ENCODE measurements around the gene MYBPC2. TPM values are rescaled to one million over a fixed set of nuclear protein-coding genes. Genes with fewer than 3 reads are reported as not detected.
A peak's percentile ranks its signal among the peaks of the same experiment; 100 is the strongest.

The MYBPC2 gene
- total RNA-seq, 1 experiment from 2014 or later = not detected

- Histone ChIP-seq H3F3A (ENCODE audit: low read length, unreplicated experiment) (no peaks in the 10 kb centered on the region), H3K4me2 (ENCODE audit: low read length) (no peak overlapping the region), H4K20me1 (ENCODE audit: low read length) (peaks cover 21% of the 10 kb centered on the region), H2AFZ (ENCODE audit: low read length) (no peak overlapping the region), H3K9me3 (ENCODE audit: low read length) (peaks cover 7% of the 10 kb centered on the region), H3K79me2 (ENCODE audit: low read length) (peaks cover 31% of the 10 kb centered on the region), H3K27ac (ENCODE audit: low read length) (no peak overlapping the region), H3K4me3 (ENCODE audit: low read length) (no peak overlapping the region), H3K9me2 (replicated peaks; ENCODE audit: low read length) (no peaks in the 10 kb centered on the region), H3K4me1 (ENCODE audit: insufficient read depth, low read length) (peaks cover 8% of the 10 kb centered on the region), H3K9ac (ENCODE audit: low read length) (no peak overlapping the region), H3K36me3 (ENCODE audit: low read depth, low read length) (peaks cover 59% of the 10 kb centered on the region), H3K27me3 (ENCODE audit: low read length) (no peaks in the 10 kb centered on the region)
- POLR2A ChIA-PET (ENCODE audit: unreplicated experiment) = no interaction called here
- CTCF ChIA-PET = no interaction called here
- TF ChIP-seq, protein P1, sequence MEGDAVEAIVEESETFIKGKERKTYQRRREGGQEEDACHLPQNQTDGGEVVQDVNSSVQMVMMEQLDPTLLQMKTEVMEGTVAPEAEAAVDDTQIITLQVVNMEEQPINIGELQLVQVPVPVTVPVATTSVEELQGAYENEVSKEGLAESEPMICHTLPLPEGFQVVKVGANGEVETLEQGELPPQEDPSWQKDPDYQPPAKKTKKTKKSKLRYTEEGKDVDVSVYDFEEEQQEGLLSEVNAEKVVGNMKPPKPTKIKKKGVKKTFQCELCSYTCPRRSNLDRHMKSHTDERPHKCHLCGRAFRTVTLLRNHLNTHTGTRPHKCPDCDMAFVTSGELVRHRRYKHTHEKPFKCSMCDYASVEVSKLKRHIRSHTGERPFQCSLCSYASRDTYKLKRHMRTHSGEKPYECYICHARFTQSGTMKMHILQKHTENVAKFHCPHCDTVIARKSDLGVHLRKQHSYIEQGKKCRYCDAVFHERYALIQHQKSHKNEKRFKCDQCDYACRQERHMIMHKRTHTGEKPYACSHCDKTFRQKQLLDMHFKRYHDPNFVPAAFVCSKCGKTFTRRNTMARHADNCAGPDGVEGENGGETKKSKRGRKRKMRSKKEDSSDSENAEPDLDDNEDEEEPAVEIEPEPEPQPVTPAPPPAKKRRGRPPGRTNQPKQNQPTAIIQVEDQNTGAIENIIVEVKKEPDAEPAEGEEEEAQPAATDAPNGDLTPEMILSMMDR (conservative IDR thresholded peaks at IDR 0.05; ENCODE audit: low read depth, low read length) = no peak
- no peak for TF ChIP-seq EZH2phosphoT487 (IDR thresholded peaks at IDR 0.05; ENCODE audit: borderline replicate concordance, low read length)
- TF ChIP-seq EZH2 (IDR thresholded peaks at IDR 0.05; ENCODE audit: low read length, unreplicated experiment) = no peak
- ATAC-seq = no peak
- BruUV-seq (replicated peaks) = no TSS peak
- no peak for DNase-seq
- intact Hi-C loops (cut with micrococcal nuclease) = no loop called here
Measured at GRCh38 chr19:50481351-50482149, 48.9 kb downstream of the MYBPC2 start.

GRCh38 chr19:50482271-50482855, 49.7 kb downstream of the MYBPC2 start:
- H2AFZ ChIP-seq (ENCODE audit: low read length) = no peak overlapping the region
- H3K36me3 ChIP-seq (ENCODE audit: low read depth, low read length) = peaks cover 61% of the 10 kb centered on the region
- CTCF ChIA-PET = interaction anchor here (0.5 kb wide), 1 partner anchor 67 kb away, joined by 7 read pairs; no protein-coding TSS in a partner anchor
- no peak for DNase-seq
- POLR2A ChIA-PET (ENCODE audit: unreplicated experiment) = no interaction called here
- intact Hi-C loops (cut with micrococcal nuclease) = no loop called here
- H3K27me3 ChIP-seq (ENCODE audit: low read length) = no peaks in the 10 kb centered on the region
- H3F3A ChIP-seq (ENCODE audit: low read length, unreplicated experiment) = no peaks in the 10 kb centered on the region
- H3K9ac ChIP-seq (ENCODE audit: low read length) = no peak overlapping the region
- no peak overlapping the region for H3K4me2 ChIP-seq (ENCODE audit: low read length)
- H3K4me1 ChIP-seq (ENCODE audit: insufficient read depth, low read length) = peaks cover 5% of the 10 kb centered on the region
- ATAC-seq = no peak
- no peak overlapping the region for H3K4me3 ChIP-seq (ENCODE audit: low read length)
- no peaks in the 10 kb centered on the region for H3K9me2 ChIP-seq (replicated peaks; ENCODE audit: low read length)
- peaks cover 17% of the 10 kb centered on the region for H4K20me1 ChIP-seq (ENCODE audit: low read length)
- peaks cover 25% of the 10 kb centered on the region for H3K79me2 ChIP-seq (ENCODE audit: low read length)
- H3K9me3 ChIP-seq (ENCODE audit: low read length) = peaks cover 9% of the 10 kb centered on the region
- no TSS peak for BruUV-seq (replicated peaks)
- H3K27ac ChIP-seq (ENCODE audit: low read length) = no peak overlapping the region
- TF ChIP-seq EZH2phosphoT487 (IDR thresholded peaks at IDR 0.05; ENCODE audit: borderline replicate concordance, low read length) (no peak), EZH2 (IDR thresholded peaks at IDR 0.05; ENCODE audit: low read length, unreplicated experiment) (no peak)
- TF ChIP-seq, protein P1 (conservative IDR thresholded peaks at IDR 0.05; ENCODE audit: low read depth, low read length) = no peak

- H3F3A ChIP-seq (ENCODE audit: low read length, unreplicated experiment) = no peaks in the 10 kb centered on the region
- no peak overlapping the region for H3K4me3 ChIP-seq (ENCODE audit: low read length)
- intact Hi-C loops (cut with micrococcal nuclease) = no loop called here
- no peak overlapping the region for H3K9ac ChIP-seq (ENCODE audit: low read length)
- peaks cover 11% of the 10 kb centered on the region; the same call in 1 of the 2 replicates for H4K20me1 ChIP-seq (ENCODE audit: low read length)
- peaks cover 61% of the 10 kb centered on the region for H3K36me3 ChIP-seq (ENCODE audit: low read depth, low read length)
- H2AFZ ChIP-seq (ENCODE audit: low read length) = no peak overlapping the region
- ChIA-PET POLR2A (ENCODE audit: unreplicated experiment) (no interaction called here), CTCF (interaction anchor here (0.5 kb wide), 1 partner anchor 68 kb away, joined by 7 read pairs; no protein-coding TSS in a partner anchor)
- no peaks in the 10 kb centered on the region for H3K9me2 ChIP-seq (replicated peaks; ENCODE audit: low read length)
- TSS peak; percentile 50 for BruUV-seq (replicated peaks)
- peaks cover 9% of the 10 kb centered on the region for H3K9me3 ChIP-seq (ENCODE audit: low read length)
- ATAC-seq (no peak), DNase-seq (no peak)
- H3K4me1 ChIP-seq (ENCODE audit: insufficient read depth, low read length) = no peaks in the 10 kb centered on the region; the same call in 1 of the 2 replicates
- H3K27ac ChIP-seq (ENCODE audit: low read length) = no peak overlapping the region
- TF ChIP-seq EZH2 (IDR thresholded peaks at IDR 0.05; ENCODE audit: low read length, unreplicated experiment) = no peak
- H3K27me3 ChIP-seq (ENCODE audit: low read length) = no peaks in the 10 kb centered on the region
- H3K79me2 ChIP-seq (ENCODE audit: low read length) = peaks cover 20% of the 10 kb centered on the region
- H3K4me2 ChIP-seq (ENCODE audit: low read length) = no peak overlapping the region
Measured at GRCh38 chr19:50482916-50483315, 50.2 kb downstream of the MYBPC2 start.
